Neural progenitor cell (in vitro differentiated cells): ENCODE measurements around the gene CETN1. TPM values are rescaled to one million over a fixed set of nuclear protein-coding genes. Genes with fewer than 3 reads are reported as not detected.

Source experiments
- DNase-seq: peaks from one replicate; pipeline ENCODE4 v3.0.0-alpha.2; 2016; ENCODE audit warnings: low spot score
- H2AFZ ChIP-seq: fragments of 200-600 bp; sonication (generic); replicated peaks from 2 replicates; pipeline ENCODE4 v1.6.1; 2016; ENCODE audit warnings: antibody characterized with exemption
- H3F3A ChIP-seq: fragments of 200-600 bp; sonication (generic); 2 replicates; pipeline ENCODE4 v1.6.1; 2016; ENCODE audit warnings: antibody characterized with exemption, low read depth
- H3K27ac ChIP-seq: fragments of 200-600 bp; sonication (generic); 2 replicates; pipeline ENCODE4 v1.5.1; 2016; ENCODE audit warnings: mild to moderate bottlenecking
- H3K27me3 ChIP-seq: fragments of 200-600 bp; sonication (generic); 2 replicates; pipeline ENCODE4 v1.6.1; 2016; ENCODE audit warnings: mild to moderate bottlenecking, moderate library complexity
- H3K36me3 ChIP-seq: fragments of 200-600 bp; sonication (generic); 2 replicates; pipeline ENCODE4 v1.5.1; 2016
- H3K4me1 ChIP-seq: fragments of 200-600 bp; sonication (generic); 2 replicates; pipeline ENCODE4 v1.6.1; 2016; ENCODE audit warnings: mixed run types
- H3K4me2 ChIP-seq: fragments of 200-600 bp; sonication (generic); 2 replicates; pipeline ENCODE4 v1.6.1; 2016
- H3K4me3 ChIP-seq: fragments of 200-600 bp; sonication (generic); 2 replicates; pipeline ENCODE4 v1.5.1; 2016
- H3K79me2 ChIP-seq: fragments of 200-600 bp; sonication (generic); 2 replicates; pipeline ENCODE4 v1.6.1; 2016; ENCODE audit warnings: low read depth
- H3K9ac ChIP-seq: fragments of 200-600 bp; sonication (generic); 2 replicates; pipeline ENCODE4 v1.6.1; 2016
- H3K9me3 ChIP-seq: fragments of 200-600 bp; sonication (generic); 2 replicates; pipeline ENCODE4 v1.5.1; 2016; ENCODE audit warnings: low read depth
- H4K20me1 ChIP-seq: fragments of 200-600 bp; sonication (generic); 2 replicates; pipeline ENCODE4 v1.6.1; 2016; ENCODE audit warnings: low read depth
- H3K27ac Mint-ChIP-seq: 3 replicates; pipeline ENCODE4 v1.8.0; 2021; ENCODE audit warnings: mixed read lengths
- H3K27me3 Mint-ChIP-seq: 2 replicates; pipeline ENCODE4 v1.8.0; 2022; ENCODE audit warnings: low read depth, mild to moderate bottlenecking, inconsistent platforms, moderate library complexity, mixed read lengths; ENCODE audit not compliant: insufficient read depth
- H3K36me3 Mint-ChIP-seq: 3 replicates; pipeline ENCODE4 v1.8.0; 2021; ENCODE audit warnings: mixed read lengths
- H3K4me1 Mint-ChIP-seq: 3 replicates; pipeline ENCODE4 v1.8.0; 2021; ENCODE audit warnings: mixed read lengths
- H3K4me3 Mint-ChIP-seq: 3 replicates; pipeline ENCODE4 v1.8.0; 2021; ENCODE audit warnings: mild to moderate bottlenecking, moderate library complexity, mixed read lengths
- H3K9me3 Mint-ChIP-seq: 3 replicates; pipeline ENCODE4 v1.8.0; 2020; ENCODE audit warnings: mixed read lengths
- CTCF ChIP-seq: fragments of 200-600 bp; sonication (generic); IDR thresholded peaks from 2 replicates; pipeline ENCODE4 v1.5.1; 2017; ENCODE audit warnings: antibody characterized with exemption, mild to moderate bottlenecking
- EZH2 ChIP-seq: fragments of 200-600 bp; sonication (generic); IDR thresholded peaks from 2 replicates; pipeline ENCODE4 v1.6.1; 2017; ENCODE audit warnings: antibody characterized with exemption, mild to moderate bottlenecking, moderate library complexity
- EZH2phosphoT487 ChIP-seq: fragments of 200-600 bp; sonication (generic); IDR thresholded peaks from 2 replicates; pipeline ENCODE4 v1.6.1; 2017; ENCODE audit warnings: antibody characterized with exemption
- total RNA-seq: library from RNA; depleted of rRNA; stranded (reverse); fragments of >200 nt; gene quantifications from 2 replicates; pipeline ENCODE4 v1.2.3, GENCODE V29; 2015; ENCODE audit warnings: low replicate concordance

Gene CETN1
- total RNA-seq = not detected in 2 replicates

GRCh38 chr18:580154-580553 lies at the start of gene CETN1:
Gene CETN1, plus strand, starts transcription at chr18:580380. Its CDS starts 29 bp downstream, at chr18:580409.
- Mint-ChIP-seq H3K27me3 (no peaks in the 10 kb centered on the region), H3K4me1 (peaks cover 25% of the 10 kb centered on the region), H3K27ac (peak within 1 kb of the TSS; percentile 34), H3K36me3 (peaks cover 2% of the 10 kb centered on the region), H3K4me3 (no peak within 1 kb of the TSS), H3K9me3 (peaks cover 15% of the 10 kb centered on the region)
- no peaks in the 10 kb centered on the region for H4K20me1 ChIP-seq
- no peak within 1 kb of the TSS for H3K4me2 ChIP-seq
- no peak within 1 kb of the TSS for H3K27ac ChIP-seq
- no peak within 1 kb of the TSS for H3K9ac ChIP-seq
- TF ChIP-seq EZH2phosphoT487 (no peak), EZH2 (no peak), CTCF (no peak)
- no peaks in the 10 kb centered on the region for H3K36me3 ChIP-seq
- peaks cover 9% of the 10 kb centered on the region for H3F3A ChIP-seq
- H3K4me3 ChIP-seq = no peak within 1 kb of the TSS
- H3K79me2 ChIP-seq = no peaks in the 10 kb centered on the region
- H2AFZ ChIP-seq = no peak within 1 kb of the TSS
- no peaks in the 10 kb centered on the region for H3K9me3 ChIP-seq
- H3K4me1 ChIP-seq = peaks cover 8% of the 10 kb centered on the region
- no peaks in the 10 kb centered on the region for H3K27me3 ChIP-seq
- DNase-seq = no peak

- no peaks in the 10 kb centered on the region for H3K9me3 ChIP-seq
- H3K9me3 Mint-ChIP-seq = peaks cover 2% of the 10 kb centered on the region
- H3K4me3 ChIP-seq = no peak overlapping the region
- DNase-seq = no peak
- no peak overlapping the region for H2AFZ ChIP-seq
- no peaks in the 10 kb centered on the region for H3K36me3 Mint-ChIP-seq
- H3K4me3 Mint-ChIP-seq = no peak overlapping the region
- no peak for TF ChIP-seq EZH2phosphoT487
- TF ChIP-seq CTCF = no peak
- TF ChIP-seq EZH2 = no peak
- no peaks in the 10 kb centered on the region for H4K20me1 ChIP-seq
- H3K4me1 ChIP-seq = no peaks in the 10 kb centered on the region
- no peaks in the 10 kb centered on the region for H3F3A ChIP-seq
- H3K9ac ChIP-seq = no peak overlapping the region
- no peak overlapping the region for H3K4me2 ChIP-seq
- no peak overlapping the region for H3K27ac Mint-ChIP-seq
- H3K4me1 Mint-ChIP-seq = peaks cover 15% of the 10 kb centered on the region
- no peaks in the 10 kb centered on the region for H3K79me2 ChIP-seq
- H3K27me3 Mint-ChIP-seq = peaks cover 9% of the 10 kb centered on the region
- H3K36me3 ChIP-seq = no peaks in the 10 kb centered on the region
- no peak overlapping the region for H3K27ac ChIP-seq
- H3K27me3 ChIP-seq = no peaks in the 10 kb centered on the region
Observed at GRCh38 chr18:532018-532417, 48.2 kb upstream of the CETN1 start.

GRCh38 chr18:532632-533031 lies 47.5 kb upstream of the CETN1 start:
- H3K27me3 ChIP-seq = no peaks in the 10 kb centered on the region
- H3K79me2 ChIP-seq = no peaks in the 10 kb centered on the region
- H3K27ac ChIP-seq = no peak overlapping the region
- peaks cover 9% of the 10 kb centered on the region for H3K4me1 Mint-ChIP-seq
- TF ChIP-seq CTCF (no peak), EZH2 (no peak), EZH2phosphoT487 (no peak)
- H4K20me1 ChIP-seq = no peaks in the 10 kb centered on the region
- no peak overlapping the region for H2AFZ ChIP-seq
- no peak overlapping the region for H3K4me3 ChIP-seq
- no peak overlapping the region for H3K9ac ChIP-seq
- H3K4me1 ChIP-seq = no peaks in the 10 kb centered on the region
- H3K9me3 Mint-ChIP-seq = peaks cover 2% of the 10 kb centered on the region
- no peak overlapping the region for H3K27ac Mint-ChIP-seq
- no peaks in the 10 kb centered on the region for H3K9me3 ChIP-seq
- no peaks in the 10 kb centered on the region for H3F3A ChIP-seq
- no peaks in the 10 kb centered on the region for H3K36me3 Mint-ChIP-seq
- H3K27me3 Mint-ChIP-seq = peaks cover 9% of the 10 kb centered on the region
- no peaks in the 10 kb centered on the region for H3K36me3 ChIP-seq
- H3K4me2 ChIP-seq = no peak overlapping the region
- no peak for DNase-seq
- no peak overlapping the region for H3K4me3 Mint-ChIP-seq
